GM21447 (cell line): Measurements from ENCODE around the gene HPSE2.
"Not testable (repeated sequence)": the region's sequence is repeated elsewhere in the genome, so short reads cannot be mapped to it uniquely, and the experiment has no call there.

Experiments
- ATAC-seq: cut with Tn5 transposase; IDR thresholded peaks from one replicate; pipeline ENCODE4 v1.9.1; 2021; ENCODE audit not compliant: unreplicated experiment

Gene HPSE2

GRCh38 chr10:98577168-98577567 is 658.5 kb downstream of the HPSE2 start:
- no peak for ATAC-seq

- no peak for ATAC-seq
These were observed 659.6 kb downstream of the HPSE2 start for GRCh38 chr10:98576096-98576495.

- ATAC-seq = no peak
These were observed 663.1 kb downstream of the HPSE2 start for GRCh38 chr10:98572594-98572993.

- ATAC-seq = no peak
These were observed 664.8 kb downstream of the HPSE2 start for GRCh38 chr10:98570834-98571233.

GRCh38 chr10:98569853-98570252 is 665.8 kb downstream of the HPSE2 start:
- no peak for ATAC-seq

- ATAC-seq = no peak
These were observed 667.1 kb downstream of the HPSE2 start for GRCh38 chr10:98568551-98568950.

- no peak for ATAC-seq
These were observed 668.1 kb downstream of the HPSE2 start for GRCh38 chr10:98567391-98568133.

GRCh38 chr10:98563811-98564210 is 671.8 kb downstream of the HPSE2 start:
- no peak for ATAC-seq

- no peak for ATAC-seq
These were observed 675.1 kb downstream of the HPSE2 start for GRCh38 chr10:98560565-98560964.

GRCh38 chr10:98556061-98556460 is 679.6 kb downstream of the HPSE2 start:
- no peak for ATAC-seq

- no peak for ATAC-seq
These were observed 680.5 kb downstream of the HPSE2 start for GRCh38 chr10:98555021-98555619.

- not testable (repeated sequence) for ATAC-seq
These were observed 694.1 kb downstream of the HPSE2 start for GRCh38 chr10:98541561-98541960.

- no peak for ATAC-seq
These were observed 696.1 kb downstream of the HPSE2 start for GRCh38 chr10:98539578-98539977.

GRCh38 chr10:98538472-98538871 is 697.2 kb downstream of the HPSE2 start:
- ATAC-seq = no peak

GRCh38 chr10:98536551-98536950 is 699.1 kb downstream of the HPSE2 start:
- ATAC-seq = no peak

- ATAC-seq = no peak
These were observed 701.8 kb downstream of the HPSE2 start for GRCh38 chr10:98533746-98534445.

GRCh38 chr10:98533241-98533640 is 702.4 kb downstream of the HPSE2 start:
- ATAC-seq = no peak

- ATAC-seq = no peak
These were observed 706.9 kb downstream of the HPSE2 start for GRCh38 chr10:98528805-98529183.

- no peak for ATAC-seq
These were observed 707.4 kb downstream of the HPSE2 start for GRCh38 chr10:98528166-98528804.

GRCh38 chr10:98525969-98526368 is 709.7 kb downstream of the HPSE2 start:
- no peak for ATAC-seq

GRCh38 chr10:98524124-98524523 is 711.5 kb downstream of the HPSE2 start:
- ATAC-seq = no peak

GRCh38 chr10:98519841-98520240 is 715.8 kb downstream of the HPSE2 start:
- no peak for ATAC-seq
